HG02678 (cell line): ENCODE data around the gene CIRBP.

ENCODE experiments used
- ATAC-seq: cut with Tn5 transposase; IDR thresholded peaks from one replicate; pipeline ENCODE4 v1.9.1; 2021; ENCODE audit warnings: mild to moderate bottlenecking, moderate library complexity; ENCODE audit not compliant: unreplicated experiment

Gene CIRBP

GRCh38 chr19:1266916-1267476 lies 2.1 kb upstream of the CIRBP start:
- ATAC-seq: peak; percentile 13

- ATAC-seq: no peak
Observed at GRCh38 chr19:1267477-1268225, 1.5 kb upstream of the CIRBP start.

GRCh38 chr19:1268226-1269064 lies 687 bp upstream of the CIRBP start:
- ATAC-seq: no peak

- ATAC-seq: peak; percentile 30
Observed at GRCh38 chr19:1269478-1270212, 513 bp downstream of the CIRBP start.

- ATAC-seq: no peak
Observed at GRCh38 chr19:1270213-1270853, 1.2 kb downstream of the CIRBP start.

- ATAC-seq: no peak
Observed at GRCh38 chr19:1270854-1271527, 1.9 kb downstream of the CIRBP start.

- no peak for ATAC-seq
Observed at GRCh38 chr19:1271528-1272422, 2.6 kb downstream of the CIRBP start.

- ATAC-seq: no peak
Observed at GRCh38 chr19:1272423-1273262, 3.5 kb downstream of the CIRBP start.

- ATAC-seq: no peak
Observed at GRCh38 chr19:1273263-1274041, 4.3 kb downstream of the CIRBP start.

- no peak for ATAC-seq
Observed at GRCh38 chr19:1274081-1274851, 5.1 kb downstream of the CIRBP start.

- no peak for ATAC-seq
Observed at GRCh38 chr19:1274852-1275259, 5.7 kb downstream of the CIRBP start.

- peak; percentile 78 for ATAC-seq
Observed at GRCh38 chr19:1275260-1275975, 6.3 kb downstream of the CIRBP start, which contains the start of gene FAM174C. TSS of gene FAM174C (plus strand) at chr19:1275530. CDS start at chr19:1275550, 20 bp downstream.

- ATAC-seq: no peak
Observed at GRCh38 chr19:1275976-1276627, 7.0 kb downstream of the CIRBP start.

- no peak for ATAC-seq
Observed at GRCh38 chr19:1276628-1277022, 7.5 kb downstream of the CIRBP start.

- ATAC-seq: no peak
Observed at GRCh38 chr19:1277061-1277460, 7.9 kb downstream of the CIRBP start.
